Astrocyte of the hippocampus (primary cell): ENCODE measurements around the gene HDAC9.

Experiments used
- DNase-seq: peaks from one replicate; pipeline ENCODE4 v3.0.0; 2011; ENCODE audit warnings: low read depth, low spot score

The HDAC9 gene

DNA sequence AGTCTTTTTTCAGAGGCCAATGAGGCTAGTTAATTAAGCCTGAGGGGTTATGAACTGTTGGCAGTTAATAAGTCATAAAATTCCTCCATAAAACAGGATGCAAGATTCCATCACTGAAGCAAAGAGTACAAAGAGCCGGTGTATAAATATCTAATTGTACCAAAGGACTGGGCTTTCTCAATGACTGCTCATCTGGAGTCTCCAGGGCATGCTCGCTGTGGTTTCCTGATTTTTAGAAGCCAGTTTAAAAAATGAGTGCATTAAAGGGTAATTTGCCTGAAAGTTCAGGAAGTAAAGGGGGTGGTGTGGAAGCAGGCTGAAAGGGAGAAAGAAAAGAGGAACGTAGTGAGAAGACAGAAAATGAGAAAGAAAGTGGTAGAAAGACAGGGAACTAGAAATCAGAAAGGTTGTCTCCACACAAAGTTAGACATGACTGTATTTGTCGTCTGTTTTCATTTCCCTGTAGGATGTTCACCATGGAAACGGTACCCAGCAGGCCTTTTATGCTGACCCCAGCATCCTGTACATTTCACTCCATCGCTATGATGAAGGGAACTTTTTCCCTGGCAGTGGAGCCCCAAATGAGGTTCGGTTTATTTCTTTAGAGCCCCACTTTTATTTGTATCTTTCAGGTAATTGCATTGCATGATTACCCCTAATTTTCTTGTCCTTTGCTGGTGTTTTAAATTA, 339.6 kb downstream of the HDAC9 start:
- DNase-seq = no peak

- DNase-seq = no peak
Observed at GRCh38 chr7:18843979-18844378, 348.4 kb downstream of the HDAC9 start.

GRCh38 chr7:18844735-18845134, 349.2 kb downstream of the HDAC9 start:
- no peak for DNase-seq

GRCh38 chr7:18845700-18846099, 350.2 kb downstream of the HDAC9 start:
- DNase-seq = no peak

GRCh38 chr7:18846765-18847215, 351.2 kb downstream of the HDAC9 start:
- DNase-seq = no peak

- no peak for DNase-seq
Observed at GRCh38 chr7:18849130-18849529, 353.6 kb downstream of the HDAC9 start.

- no peak for DNase-seq
Observed at GRCh38 chr7:18855796-18856195, 360.2 kb downstream of the HDAC9 start.

DNA sequence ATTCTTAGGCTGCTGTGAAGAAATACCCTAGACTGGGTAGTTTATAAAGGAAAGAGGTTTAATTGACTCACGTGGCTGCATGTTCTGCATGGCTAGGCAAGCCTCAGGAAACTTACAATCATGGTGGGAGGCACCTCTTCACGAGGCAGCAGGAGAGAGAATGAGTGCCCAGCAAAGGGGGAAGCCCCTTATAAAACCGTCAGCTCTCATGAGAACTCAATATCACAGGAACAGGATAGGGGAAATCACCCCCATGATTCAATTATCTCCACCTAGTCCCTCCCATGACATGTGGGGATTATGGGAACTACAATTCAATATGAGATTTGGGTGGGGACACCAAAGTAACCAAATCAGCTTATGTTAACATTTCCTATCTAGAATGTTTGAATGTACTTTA, 362.7 kb downstream of the HDAC9 start:
- DNase-seq = no peak

GRCh38 chr7:18859318-18859717, 363.8 kb downstream of the HDAC9 start:
- DNase-seq = no peak

- no peak for DNase-seq
Observed at GRCh38 chr7:18860221-18860620, 364.7 kb downstream of the HDAC9 start.

GRCh38 chr7:18861514-18862118, 366.1 kb downstream of the HDAC9 start:
- no peak for DNase-seq

DNA sequence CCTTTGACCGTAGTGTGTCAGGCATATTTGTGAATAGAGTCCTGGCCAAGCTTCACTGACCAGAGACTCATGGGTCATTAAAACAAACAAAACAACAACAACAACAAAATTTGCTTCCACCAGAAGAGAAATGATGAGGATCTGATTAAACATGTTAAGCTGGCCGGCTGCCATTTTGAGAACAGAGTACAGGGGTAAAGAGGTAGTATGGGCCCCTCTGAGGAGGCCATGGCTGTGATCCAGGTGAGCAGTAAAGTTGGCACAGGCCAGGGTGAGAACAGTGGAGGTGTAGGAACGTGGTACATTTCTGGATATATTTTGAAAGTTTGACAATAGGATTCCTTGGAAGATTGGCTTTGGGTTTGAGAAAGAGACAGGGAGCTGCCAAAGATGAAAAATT, 369.4 kb downstream of the HDAC9 start:
- DNase-seq = no peak

DNA sequence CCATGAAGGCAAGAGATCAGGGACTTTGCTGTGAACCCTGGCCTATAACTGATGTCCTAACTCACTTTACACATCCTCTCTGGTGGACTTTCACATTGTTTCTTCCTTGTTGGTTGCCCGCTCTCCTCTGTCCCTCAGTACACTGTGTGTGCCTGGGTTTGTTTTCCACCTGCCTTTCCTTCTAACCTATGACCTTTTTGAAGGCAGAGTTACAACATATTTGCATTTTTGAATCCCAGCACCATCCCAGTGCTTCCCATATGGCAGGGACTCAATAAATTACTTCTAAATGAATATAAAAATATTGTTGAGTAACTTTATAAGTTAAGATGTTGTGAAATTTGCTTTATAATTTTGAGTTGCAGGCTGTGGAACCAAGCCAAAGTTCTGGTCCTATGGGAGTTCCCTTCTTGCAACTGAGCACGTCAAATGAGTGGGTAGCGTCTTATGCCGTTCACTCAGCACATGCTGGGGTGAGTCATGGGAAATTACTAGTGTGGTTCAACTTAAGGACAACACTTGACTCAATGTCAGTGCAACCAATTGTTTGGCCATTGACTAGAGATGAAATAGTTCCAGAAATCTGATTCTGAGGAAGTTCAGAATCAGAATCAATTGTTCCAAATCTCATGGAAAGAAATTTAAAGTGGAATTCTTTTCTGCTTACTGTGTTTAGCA, 370.9 kb downstream of the HDAC9 start:
- peak; percentile 88 for DNase-seq

GRCh38 chr7:18872344-18872743, 376.8 kb downstream of the HDAC9 start:
- no peak for DNase-seq

DNA sequence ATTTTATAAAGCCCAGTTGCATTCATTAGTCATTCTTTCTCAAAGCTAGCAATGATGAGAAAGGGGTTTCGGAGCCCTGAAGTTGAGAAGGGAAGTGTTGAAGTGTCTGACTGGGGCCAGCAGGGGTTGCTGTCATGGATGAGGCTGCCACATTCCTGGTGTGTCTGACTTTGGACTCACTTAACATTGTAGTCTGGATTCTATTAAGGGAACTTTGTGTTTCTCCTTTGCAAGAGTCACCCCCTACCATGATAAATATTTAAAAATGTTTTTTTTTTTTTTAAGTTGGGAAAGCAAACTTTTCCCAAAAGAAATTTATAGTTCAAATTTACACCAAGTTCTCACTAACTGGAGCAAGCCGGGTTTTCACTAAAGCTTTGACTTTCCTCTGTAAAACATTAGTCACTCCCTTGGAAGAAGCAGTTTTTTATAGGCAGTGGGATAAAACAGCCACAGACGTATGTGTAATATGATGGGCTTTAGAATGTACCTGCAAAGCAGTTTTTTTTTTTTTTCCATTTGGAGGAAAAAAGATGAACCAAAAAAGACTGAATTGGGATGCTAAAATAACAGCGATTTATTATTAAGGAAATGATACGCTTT, 378.3 kb downstream of the HDAC9 start:
- no peak for DNase-seq

GRCh38 chr7:18874880-18875279, 379.3 kb downstream of the HDAC9 start:
- DNase-seq = no peak

GRCh38 chr7:18877874-18878273, 382.3 kb downstream of the HDAC9 start:
- no peak for DNase-seq

DNA sequence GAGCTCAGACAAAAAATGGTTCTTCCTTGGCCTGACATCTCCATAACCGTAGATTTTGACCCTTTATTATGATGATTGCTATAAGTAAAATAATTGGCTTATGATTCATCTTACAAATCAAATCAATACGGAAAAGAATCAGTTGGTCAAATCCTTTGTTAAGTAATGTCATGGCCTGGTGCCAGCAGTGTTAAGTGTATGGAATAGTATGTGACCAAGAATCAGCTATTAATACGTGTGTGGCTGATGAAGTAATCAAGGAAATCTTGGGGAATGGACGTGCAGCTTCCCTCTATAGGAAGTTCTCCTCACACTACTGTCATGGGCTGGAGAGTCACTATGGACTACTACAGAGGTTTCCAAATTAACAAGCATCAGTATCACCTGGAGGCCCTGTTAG, 391.3 kb downstream of the HDAC9 start:
- no peak for DNase-seq

- no peak for DNase-seq
Observed at GRCh38 chr7:18889436-18889835, 393.9 kb downstream of the HDAC9 start.

- peak; percentile 54 for DNase-seq
Observed at GRCh38 chr7:18890134-18890533, 394.6 kb downstream of the HDAC9 start.

- DNase-seq = no peak
Observed at GRCh38 chr7:18890885-18891621, 395.5 kb downstream of the HDAC9 start.

DNA sequence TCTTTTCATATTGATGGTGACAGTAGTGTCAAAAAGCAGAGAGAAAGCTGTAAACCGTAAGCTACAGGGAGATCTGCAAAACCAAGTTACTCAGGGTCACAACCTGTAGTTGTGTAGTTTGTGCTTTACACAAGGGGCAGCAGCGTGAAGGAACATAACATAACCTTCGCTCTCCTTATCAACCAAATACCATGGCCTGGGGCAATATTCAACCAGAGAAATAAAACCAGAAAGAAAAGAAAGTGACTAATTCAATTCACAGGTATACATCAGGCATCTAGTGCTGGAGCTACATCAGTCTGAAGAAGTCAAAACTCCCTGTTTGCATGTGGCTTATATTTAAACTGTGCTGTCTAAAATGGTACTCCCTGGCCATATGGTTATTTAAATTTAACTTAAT, 397.6 kb downstream of the HDAC9 start:
- DNase-seq = no peak
